Measurements from ENCODE around the gene TNF.

- TF ChIP-seq, protein P1, sequence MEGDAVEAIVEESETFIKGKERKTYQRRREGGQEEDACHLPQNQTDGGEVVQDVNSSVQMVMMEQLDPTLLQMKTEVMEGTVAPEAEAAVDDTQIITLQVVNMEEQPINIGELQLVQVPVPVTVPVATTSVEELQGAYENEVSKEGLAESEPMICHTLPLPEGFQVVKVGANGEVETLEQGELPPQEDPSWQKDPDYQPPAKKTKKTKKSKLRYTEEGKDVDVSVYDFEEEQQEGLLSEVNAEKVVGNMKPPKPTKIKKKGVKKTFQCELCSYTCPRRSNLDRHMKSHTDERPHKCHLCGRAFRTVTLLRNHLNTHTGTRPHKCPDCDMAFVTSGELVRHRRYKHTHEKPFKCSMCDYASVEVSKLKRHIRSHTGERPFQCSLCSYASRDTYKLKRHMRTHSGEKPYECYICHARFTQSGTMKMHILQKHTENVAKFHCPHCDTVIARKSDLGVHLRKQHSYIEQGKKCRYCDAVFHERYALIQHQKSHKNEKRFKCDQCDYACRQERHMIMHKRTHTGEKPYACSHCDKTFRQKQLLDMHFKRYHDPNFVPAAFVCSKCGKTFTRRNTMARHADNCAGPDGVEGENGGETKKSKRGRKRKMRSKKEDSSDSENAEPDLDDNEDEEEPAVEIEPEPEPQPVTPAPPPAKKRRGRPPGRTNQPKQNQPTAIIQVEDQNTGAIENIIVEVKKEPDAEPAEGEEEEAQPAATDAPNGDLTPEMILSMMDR (IDR thresholded peaks at IDR 0.05) = no peak
- no peak for TF ChIP-seq POLR2A (IDR thresholded peaks at IDR 0.05)
These were observed 30.1 kb upstream of the TNF start for GRCh38 chr6:31545291-31545690.
